NCI-H1436 (cell line): ENCODE data around the gene FRYL.
"Not testable (repeated sequence)": the region's sequence is repeated elsewhere in the genome, so short reads cannot be mapped to it uniquely, and the experiment has no call there.

Experiments
- DNase-seq: peaks from one replicate; lab custom pipeline; 2025; lab: John Stamatoyannopoulos, UW

The FRYL gene

DNA sequence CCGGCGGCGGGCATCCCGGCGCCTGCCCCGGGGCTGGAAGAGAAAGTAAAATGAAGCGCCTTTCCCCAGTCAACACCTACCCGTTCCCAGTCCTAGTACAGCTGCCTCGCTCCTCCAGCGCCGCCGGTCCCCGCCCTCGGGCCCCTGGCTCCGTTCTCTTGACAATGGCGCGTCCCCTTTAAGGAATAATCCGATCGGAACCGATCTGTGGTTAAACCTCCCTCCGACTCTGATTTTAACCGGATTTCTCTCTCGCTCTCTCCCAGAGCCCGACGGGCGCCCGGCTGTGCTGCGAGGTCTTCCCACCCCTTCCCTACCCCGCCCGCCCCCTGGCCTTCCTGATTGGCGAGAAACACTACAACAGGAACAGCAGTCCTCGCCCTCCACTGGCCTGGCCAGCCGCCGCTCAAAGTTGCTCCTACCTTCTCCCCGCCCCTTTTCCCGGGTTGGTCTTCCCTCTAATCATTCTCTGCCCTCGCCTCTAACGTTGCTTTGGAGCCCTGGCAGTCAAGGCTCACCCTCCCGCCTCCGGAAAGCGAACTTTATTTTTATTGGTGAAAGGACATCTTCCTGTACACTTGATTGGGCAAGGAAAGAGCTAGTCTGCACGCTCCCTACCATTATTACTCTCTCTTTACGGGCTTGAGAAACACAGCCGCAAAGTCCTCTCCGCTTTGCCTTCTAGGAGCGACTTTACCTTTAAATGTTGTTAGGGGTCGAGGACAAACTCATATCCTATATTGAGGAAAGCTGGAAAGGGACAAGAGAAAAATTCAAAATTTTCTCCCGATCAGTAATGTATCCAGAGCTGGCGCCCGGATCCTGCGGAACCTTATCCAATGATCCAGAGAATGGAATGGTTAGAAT lies at the start of gene FRYL:
FRYL (minus strand) TSS at position 282 of the 867 bp plus-strand sequence. CDS start 145,869 bp downstream, outside the sequence.
- peak; percentile 99 for DNase-seq

DNA sequence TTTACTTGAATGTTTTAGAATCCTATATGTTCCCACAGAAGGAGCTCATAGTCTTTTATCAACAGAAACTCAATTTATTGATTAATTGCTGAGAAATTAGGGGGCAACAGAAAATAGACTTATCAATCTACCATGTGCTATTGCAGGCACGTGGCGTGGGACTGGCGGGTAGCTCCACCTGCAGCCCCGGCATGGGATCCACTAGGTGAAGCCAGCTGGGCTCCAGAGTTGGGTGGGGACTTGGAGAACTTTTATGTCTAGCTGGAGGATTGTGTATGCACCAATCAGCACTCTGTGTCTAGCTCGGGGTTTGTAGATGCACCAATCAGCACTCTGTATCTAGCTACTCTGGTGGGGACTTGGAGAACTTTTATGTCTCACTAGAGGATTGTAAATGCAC lies 47.5 kb upstream of the FRYL start:
- DNase-seq, result no peak

DNA sequence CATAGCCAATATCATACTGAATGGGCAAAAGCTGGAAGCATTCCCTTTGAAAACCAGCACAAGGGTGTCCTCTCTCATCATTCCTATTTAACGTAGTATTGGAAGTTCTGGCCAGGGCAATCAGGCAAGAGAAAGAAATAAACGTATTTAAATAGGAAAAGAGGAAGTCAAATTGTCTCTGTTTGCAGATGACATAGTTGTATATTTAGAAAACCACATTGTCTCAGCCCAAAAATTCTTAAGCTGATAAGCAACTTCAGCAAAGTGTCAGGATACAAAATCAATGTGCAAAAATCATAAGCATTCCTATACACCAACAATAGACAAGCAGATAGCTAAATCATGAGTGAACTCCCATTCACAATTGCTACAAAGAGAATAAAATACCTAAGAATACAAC lies 41.4 kb upstream of the FRYL start:
- not testable (repeated sequence) for DNase-seq

DNA sequence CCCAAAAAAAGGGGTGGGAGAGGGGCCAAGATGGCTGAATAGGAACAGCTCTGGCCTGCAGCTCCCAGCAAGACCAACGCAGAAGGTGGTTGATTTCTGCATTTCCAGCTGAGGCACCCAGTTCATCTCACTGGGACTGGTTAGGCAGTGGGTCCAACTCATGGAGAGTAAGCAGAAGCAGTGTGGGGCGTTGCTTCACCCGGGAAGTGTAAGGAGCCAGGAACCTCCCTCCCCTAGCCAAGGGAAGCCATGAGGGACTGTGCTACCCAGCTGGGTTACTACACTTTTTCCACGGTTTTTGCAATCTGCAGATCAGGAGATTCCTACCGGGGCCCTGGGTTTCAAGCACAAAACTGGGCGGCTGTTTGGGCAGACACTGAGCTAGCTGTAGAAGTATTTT lies 36.9 kb upstream of the FRYL start:
- DNase-seq, result no peak

DNA sequence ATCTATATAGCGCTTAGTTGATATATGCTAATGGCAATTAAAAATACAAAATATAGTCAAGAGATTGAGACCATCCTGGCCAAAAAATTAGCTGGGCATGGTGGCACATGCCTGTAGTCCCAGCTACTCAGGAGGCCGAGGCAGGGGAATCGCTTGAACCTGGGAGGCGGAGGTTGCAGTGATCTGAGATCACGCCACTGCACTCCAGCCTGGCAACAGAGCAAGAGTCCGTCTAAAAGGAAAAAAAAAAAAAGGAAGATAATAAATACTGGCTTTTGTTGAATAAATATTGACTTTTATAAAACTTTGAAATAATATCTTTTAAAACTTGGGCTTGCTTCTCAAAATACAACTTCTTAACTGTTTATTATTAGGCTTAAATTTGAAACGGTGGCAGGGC lies 36.2 kb upstream of the FRYL start:
- not testable (repeated sequence) for DNase-seq

DNA sequence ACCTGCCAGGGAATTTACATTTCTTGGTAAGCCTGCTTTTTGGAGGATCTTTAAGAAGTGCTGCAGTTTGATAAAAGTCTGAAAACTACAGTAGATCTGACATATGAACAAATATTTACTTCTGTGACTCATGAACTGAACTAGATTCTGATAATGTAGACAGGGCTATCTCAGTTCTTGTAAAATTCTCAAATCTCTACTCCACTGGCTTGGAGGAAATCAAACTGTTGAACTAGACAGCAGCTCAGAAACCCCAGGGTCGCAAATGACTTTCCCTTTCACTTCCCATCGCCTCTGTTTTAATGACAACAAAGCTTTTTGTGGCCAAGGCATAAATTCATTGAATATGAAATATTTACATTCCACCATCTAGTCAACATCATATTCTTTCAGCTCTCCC lies 35.4 kb upstream of the FRYL start:
- no peak for DNase-seq

DNA sequence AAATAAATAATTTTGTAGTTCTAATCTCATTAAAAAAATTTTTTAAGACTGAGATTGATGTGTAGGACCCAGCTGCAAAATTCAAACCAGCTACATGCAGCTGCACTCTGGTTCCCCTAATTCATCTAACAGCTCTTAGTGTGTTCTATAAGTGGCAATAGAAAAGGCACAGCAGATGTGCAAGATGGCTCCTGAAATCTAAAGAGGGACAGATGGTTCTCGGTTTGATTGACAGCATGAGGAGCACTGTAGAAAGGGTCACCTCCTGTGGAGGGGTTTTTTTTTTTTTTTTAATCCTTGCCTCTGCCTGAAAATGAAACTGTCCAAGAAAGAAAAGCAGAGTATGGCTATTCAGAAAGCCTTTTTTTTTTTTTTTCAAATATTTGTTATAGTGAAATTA lies 33.9 kb upstream of the FRYL start:
- DNase-seq, result peak; percentile 28

DNA sequence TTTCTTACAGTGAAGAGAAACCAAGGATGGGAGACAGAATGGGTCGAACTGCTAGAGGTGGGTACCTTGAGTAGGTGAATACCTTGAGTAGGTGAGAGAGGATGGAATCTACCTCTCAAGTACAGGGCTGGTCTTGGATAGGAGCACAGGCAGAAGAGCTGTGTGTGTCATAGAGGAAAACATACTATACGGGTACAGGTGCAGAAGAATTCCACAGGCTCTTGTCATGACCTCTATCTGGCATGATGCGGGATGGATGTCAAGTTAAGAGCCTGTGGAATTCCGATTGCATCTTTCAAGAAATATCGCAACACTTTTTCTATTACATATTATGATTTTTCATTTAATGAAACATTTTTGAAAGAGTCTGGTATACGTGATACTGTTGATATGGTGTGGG lies 32.8 kb upstream of the FRYL start:
- DNase-seq, result no peak

DNA sequence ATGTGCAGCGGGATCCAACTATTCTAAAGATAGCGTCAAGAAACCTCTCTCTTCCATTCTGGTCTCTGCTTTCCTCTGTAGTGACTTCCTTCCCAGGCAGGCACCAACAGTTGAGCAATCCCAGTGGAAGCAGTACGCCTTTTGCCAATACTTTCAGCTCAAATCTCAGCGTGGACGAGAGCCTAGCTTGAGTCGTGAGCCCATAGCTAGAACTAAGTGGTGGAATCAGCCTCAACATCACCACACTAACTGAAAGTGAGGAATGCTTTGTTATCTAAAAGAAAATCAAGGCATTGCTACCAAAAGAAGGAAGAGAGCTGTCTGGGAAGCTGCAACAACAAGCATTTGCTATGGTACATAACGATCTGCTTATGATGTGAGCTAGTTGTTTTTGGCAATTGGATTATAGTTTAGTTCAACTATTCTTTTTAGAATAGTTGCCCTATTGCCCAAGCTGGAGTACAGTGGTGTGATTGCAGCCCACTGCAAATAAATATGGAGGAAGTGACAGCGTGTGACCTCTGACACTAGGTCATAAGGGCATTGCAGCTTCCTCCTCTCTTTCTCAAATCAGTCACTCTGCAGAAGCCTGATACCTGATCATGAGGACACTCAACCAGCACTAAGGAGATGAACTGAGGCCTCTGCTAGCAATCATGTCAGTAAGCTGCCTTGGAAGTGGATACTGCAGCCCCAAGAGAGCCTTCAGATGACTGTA lies 24.7 kb upstream of the FRYL start:
- DNase-seq, result no peak

DNA sequence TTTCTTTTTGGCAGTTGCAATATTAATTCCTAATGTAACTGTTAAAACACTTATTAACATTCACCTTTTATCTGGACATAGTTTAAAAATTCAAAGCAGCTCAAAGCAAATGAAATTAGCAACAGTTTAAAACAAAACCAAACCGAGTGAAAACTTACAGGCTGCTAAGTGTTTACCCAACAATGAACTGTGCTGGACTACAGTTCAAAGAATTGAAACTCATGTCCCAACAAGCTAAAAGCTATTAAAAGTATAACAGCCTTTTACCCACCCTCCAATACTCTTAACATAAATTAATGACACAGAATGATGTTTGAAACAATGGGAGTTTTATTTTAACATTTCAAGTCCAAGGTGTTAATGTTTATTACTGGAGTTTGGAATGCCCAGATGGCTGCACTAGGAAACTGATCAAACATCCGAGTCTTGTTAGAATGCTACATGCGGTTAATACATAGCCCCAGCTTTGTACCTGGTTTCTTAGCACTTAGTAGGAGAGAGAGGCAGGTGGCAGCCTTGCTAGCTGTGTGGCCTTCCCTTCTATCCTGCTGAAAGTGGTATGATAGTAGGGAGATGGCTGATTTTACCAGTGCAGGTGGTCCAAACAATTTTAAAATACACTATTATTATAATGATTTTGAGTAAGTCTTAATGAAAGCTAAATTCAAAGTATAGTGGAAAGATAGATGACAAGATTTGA lies 21.1 kb upstream of the FRYL start:
- no peak for DNase-seq

DNA sequence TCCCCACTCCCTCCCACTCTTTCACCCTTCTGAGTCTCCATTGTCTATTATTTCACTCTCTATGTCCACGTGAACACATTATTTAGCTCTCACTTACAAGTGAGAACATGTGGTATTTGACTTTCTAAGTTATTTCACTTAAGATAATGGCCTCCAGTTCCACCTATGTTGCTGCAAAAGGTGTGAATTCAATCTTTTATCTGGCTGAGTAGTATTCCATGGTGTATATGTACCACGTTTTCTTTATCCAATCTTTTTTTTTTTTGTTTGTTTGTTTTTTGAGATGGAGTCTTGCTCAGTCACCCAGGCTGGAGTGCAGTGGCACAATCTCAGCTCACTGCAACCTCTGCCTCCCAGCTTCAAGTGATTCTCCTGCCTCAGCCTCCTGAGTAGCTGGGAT lies 20.1 kb upstream of the FRYL start:
- not testable (repeated sequence) for DNase-seq

DNA sequence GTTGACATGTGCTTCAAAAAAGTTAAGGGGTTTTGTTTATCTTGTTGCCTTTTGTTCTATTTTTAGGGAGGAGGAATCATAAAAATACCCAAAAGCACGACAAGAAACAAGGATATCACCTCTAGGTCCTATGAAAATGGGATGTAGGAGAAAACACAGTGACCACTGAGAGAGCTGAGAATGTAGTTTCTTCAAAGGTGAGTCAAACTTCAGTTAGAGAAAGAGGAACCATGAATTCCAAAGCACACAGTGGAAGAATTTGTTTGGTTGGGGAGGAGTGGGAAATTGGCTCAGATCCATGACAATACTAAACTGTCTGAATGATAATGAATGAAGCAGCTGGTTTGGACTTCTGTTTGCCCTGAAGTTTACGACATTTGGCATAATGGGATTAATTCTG lies 19.1 kb upstream of the FRYL start:
- DNase-seq, result no peak

DNA sequence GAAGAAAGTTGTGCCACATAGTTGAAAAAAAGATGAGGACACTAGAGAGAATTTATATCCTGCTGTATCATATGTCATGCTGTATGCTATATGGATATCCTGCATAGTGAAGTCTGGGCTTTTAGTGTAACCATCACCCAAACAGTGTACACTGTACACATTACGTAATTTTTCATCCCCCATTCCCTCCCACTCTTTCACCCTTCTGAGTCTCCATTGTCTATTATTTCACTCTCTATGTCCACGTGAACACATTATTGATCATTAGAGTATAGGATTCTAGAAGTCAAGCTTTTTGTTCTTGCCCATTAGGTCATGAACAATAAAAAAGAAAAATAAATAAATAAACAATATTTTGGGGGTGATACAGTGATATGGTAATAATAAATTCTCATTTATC lies 18.0 kb upstream of the FRYL start:
- DNase-seq, result no peak

DNA sequence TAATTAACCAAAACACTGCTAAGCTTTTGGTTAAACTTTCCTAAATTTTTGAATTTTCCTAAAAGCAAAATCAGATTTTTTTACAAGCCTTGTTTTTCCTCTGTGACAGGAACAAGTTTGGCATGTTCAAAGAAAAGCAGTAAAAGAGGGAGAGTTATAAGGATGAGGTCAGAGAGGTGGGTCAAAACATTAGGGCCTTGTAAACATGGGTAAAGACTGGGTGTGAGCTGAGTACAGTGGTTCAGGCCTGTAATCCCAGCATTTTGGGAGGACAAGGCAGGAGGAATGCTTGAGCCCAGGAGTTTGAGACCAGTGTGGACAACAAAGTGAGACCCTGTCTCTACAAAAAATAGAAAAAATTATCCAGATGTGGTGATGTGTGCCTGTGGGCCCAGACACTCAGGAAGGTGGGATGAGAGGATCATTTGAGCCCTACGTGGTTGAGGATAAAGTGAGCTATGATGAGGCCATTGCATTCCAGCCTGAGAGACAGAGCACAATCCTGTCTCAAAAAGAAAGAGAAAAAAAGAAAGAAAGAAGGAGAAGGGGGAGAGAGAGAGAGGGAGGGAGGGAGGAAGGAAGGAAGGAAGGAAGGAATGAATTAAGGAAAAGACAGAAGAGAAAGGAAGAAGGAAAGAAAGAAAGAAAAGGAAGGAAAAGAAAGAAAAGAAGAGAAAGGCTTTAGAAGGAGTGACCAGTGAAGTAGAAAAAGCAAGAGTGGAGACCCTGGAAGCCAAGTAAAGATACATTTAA lies 17.0 kb upstream of the FRYL start:
- no peak for DNase-seq

DNA sequence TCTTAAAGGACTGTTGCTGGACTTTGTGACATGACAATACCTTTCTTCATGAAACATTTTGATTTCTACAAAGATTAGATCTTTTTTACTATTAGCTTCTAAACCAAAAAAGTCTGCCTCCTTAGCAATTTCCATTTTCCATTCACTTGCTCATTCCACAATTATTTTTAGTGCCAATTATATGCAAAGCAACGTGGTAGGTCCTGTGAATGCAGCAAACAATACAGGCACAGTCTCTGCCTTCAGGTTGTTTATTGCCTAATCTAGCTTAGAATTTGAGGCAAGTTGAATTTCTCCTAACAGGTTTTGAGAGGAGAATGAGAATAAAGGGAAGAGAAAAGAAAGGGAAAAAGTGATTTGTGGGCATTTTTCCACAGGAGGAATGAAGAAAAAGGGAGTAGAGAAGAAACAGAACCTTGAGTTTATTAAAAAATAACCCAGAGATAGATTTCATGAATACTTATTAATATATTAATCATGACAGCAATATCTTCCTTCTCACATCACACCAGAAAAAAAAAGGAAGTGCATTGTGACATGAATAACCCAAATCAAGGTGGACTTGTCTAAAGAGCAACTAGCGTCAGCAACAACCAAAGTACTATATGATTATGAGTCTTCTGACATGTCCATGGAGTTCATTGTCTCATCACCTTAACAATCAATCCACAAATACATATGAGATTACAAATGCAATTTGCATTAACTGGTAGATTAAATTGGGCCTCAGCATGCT lies 16.3 kb upstream of the FRYL start:
- no peak for DNase-seq

DNA sequence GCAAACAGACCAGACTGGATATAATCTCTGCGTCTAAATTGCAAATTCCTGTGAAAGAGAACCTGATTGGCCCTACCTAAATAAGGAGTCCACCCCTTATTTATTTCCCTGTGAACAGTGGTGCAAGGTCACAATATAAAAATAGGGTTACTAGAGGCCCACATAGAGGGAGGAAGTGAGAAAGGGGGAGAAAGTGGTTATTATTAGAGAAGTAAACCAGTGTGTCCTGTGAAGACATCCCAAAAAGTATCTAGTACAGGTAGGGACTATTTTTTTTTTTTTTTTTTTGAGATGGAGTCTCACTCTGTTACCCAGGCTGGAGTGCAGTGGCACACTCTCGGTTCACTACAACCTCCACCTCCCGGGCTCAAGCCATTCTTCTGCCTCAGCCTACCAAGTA lies 15.0 kb upstream of the FRYL start:
- no peak for DNase-seq

DNA sequence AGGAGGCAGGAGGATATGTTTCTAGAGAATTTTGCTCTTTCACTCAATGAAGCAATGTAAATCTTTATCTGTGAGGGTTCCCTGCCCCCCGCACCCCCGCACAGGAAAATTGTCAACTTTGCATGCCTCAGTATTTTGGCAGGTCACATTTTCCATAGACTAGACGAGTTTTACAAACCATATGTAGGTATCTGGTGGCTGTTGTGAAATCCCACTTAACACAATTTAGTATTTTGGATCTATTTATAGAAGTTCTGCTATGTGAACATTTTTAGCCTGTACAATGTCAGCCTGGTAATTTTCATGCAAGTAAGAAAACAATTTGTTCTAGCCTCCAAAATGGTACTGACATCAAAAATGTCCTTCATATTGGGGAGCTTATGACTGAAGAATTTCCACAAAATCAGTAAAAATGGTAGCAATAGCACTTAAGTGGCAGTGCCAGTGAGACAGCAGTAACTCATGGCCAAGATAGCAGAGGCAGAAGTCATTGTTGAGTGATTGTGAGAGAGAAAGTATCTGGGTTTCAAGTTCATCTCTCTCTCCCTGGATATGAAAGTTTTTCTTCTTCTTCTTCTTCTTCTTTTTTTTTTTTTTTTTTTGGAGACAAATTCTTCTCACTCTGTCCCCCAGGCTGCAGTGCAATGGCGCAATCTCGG lies 12.4 kb upstream of the FRYL start:
- no peak for DNase-seq

DNA sequence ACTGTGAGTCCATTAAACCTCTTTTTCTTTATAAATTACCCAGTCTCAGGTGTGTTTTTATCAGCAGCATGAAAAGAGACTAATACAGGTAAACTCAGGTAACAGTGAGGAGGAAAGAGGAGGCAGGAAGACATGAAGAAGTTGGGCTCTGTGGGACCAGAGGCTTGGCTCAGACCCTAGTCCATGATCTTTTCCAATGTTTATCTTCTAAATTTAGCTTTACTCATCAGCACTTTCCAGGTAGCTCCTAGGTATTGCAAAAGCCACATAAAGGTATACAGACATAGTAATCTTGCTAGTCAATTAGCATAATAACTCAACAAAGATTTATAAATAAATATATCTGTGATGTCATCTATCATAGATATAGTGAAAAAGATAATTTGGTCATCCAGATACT lies 11.2 kb upstream of the FRYL start:
- no peak for DNase-seq

DNA sequence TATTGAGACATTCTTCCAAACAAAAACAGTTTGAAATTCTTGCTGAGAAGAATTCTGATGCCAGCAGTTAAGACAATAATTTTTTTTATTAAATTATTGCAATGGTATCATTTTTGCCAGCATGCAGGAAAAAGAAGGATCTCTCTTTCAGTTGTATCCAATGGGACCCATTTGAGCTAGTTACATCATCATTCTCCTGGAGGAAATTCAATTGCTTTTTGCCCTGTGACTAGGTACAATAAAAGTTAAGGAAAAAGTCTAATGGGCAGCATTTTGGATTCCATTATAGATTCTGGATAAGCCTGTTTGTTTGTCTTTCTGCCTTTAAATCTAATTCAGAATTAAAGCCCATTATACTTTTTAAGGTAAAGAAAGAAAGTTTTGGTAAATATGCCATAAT lies 10.5 kb upstream of the FRYL start:
- no peak for DNase-seq

DNA sequence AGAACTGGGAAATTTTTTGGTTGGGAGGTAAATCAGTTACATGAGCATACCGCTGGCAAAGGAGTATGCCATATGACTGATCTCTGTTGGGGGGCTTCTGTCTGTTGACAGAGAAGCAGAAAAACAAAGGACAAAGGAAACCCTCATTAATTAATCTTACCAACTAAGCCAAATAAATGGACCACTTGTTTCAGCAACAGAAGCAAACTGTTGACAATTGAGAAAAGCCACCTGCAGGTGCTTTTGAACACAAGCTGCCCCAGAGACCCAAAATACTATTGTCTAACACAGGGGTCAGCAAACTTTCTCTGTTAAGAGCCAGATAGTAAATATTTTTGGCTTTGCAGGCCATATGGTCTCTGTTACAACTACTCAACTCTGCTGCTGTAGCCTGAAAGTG lies 7.0 kb upstream of the FRYL start:
- DNase-seq, result no peak

DNA sequence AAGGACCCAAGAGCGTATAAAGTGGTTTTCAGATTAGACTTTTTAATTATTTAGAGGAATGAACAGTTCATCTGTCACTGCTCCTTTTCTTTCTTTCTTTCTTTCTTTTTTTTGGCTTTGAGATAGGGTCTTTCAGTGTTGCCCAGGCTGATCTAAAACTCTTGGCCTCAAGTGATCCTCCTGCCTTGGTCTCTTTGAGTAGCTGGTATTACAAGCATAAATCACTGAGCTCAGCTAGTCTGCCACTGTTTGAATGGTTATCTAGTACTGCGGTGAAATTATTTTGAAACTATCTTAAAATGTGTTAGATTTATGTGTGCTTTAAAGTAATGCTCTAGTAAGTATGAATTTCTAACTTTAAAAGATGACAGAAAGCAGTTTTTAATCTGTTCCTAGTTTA lies 6.5 kb upstream of the FRYL start:
- DNase-seq, result no peak
